NCI-H1417 (cell line): ENCODE results near the gene C12orf75.
"Not testable (repeated sequence)": the region's sequence is repeated elsewhere in the genome, so short reads cannot be mapped to it uniquely, and the experiment has no call there.

Experiments used
- DNase-seq, 3 experiments: peaks; one replicate each; lab custom pipeline; 2025; lab: John Stamatoyannopoulos, UW

C12orf75 gene

DNA sequence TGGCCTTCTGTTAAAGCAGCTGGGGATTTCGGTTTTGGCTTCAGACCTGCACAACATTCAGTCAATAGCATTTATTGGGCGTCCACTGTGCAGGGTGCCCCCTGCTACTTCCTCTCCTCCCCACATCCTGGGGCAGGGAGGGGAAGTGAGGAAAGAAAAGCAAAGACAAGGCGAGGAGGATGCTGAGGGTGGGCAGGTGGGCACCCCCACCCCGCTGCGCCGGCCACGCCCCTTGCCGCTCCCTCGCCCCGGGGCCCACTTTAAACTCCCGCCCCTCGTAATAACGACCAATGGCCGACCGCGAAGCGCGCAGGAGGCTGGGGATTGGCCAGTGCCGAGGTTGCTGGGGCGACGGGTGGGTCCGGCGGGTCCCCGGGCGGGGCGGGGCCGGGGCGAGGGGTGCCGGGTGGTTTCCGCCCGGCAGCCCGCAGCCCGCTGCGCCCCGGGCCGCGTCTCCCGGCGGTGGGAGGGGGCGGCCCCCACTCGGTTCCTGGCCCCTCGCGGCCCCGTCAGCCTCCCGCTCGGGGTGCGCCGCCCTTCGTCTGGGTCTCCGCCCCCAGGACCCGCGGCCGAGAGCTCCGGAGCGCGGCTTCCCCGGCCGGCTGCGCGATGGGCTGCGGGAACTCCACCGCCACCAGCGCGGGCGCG, at the start of gene C12orf75:
Gene C12orf75 (plus strand): TSS at position 409 of the 648 bp plus-strand sequence. CDS start 201 bp downstream, at position 610.
- peak; percentile 92 to 96 (median 94) for DNase-seq

DNA sequence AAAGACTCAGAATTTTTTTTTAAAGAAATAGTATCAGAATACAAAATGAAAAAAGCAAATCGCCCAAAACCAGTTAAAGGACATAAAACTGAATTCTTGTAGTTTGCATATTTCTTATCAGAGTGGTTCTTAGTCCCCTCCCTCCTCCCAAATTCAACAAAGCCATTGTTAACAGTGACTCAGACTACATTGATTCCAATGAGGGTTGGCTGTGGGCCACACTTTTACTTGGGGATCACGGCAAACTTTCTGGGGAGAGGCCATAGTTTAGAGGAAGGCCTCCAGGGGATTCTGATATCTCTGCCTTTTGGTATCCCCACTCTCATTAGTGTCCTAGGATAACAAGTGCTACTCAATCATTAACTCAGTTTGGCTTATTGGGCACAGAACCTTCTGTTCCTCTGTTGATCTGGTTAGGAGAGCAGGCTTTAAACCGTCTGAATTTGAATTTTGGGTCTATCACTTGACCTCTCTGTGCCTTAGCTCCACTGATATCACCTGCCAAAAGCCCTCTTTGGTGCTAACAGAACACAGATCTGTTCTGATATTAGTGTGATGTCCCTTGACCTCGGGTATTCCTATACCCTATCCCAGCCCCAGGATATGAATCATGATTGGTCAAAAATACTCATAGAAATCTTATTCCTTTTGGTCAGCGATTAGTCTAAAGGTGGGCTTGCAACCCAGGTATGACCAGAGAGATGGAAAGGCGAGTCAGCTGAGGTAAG, 49.4 kb upstream of the C12orf75 start:
- DNase-seq, result no peak

DNA sequence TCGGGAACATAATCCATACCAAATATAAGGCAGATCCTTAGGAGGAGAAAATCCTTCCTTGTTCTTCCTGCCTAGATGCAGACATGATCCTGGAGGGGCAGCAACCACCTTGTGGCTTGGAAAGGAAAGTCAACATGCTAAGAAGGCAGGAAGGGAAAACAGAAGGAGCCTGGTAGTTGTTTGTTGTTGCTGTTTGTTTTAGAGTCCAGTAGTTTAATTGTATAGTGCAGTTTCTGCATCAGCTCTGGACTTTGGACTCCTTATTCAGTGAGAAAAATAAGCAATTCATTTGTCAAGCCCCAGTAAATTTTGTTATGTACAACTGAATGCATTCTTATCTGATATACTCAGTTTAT, 48.8 kb upstream of the C12orf75 start:
- DNase-seq, result no peak

DNA sequence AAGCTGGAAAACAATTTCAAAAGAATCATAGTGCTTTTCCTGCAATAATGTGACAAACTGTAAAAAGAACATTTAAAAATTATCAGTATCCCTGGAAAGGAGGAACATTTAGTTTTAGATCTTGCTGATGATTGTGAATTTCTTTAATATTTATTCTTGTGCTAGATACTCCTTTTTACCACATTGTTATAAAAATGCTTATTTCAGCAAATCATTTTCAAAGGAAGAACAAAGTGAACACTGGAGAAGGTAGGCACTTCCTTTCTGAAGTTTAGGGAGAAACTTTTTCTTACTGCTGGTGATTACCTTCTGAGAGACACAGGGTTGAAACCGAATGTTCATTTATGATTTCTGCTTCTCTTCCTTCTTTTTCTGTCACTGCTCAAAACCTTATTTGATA, 45.1 kb upstream of the C12orf75 start:
- DNase-seq, result no peak

DNA sequence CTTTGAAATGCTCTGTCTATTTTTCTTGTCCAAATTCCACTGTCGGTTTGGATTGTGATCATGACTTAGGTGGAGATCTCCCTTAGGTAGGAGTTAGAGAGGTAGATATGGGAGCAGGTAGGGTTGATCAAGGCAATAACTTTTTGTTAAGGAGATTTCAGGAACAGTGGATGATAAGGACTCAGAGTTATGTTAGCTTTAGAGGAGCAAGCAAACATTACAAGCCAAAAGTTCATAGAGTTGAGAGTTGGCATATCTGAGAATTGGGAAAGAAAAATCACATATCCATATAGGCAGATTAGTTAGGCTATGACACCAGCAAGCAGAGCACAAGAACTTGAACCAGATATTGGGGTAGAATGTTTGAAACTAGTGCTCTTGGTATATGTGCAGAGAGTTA, 43.1 kb upstream of the C12orf75 start:
- DNase-seq, result no peak

DNA sequence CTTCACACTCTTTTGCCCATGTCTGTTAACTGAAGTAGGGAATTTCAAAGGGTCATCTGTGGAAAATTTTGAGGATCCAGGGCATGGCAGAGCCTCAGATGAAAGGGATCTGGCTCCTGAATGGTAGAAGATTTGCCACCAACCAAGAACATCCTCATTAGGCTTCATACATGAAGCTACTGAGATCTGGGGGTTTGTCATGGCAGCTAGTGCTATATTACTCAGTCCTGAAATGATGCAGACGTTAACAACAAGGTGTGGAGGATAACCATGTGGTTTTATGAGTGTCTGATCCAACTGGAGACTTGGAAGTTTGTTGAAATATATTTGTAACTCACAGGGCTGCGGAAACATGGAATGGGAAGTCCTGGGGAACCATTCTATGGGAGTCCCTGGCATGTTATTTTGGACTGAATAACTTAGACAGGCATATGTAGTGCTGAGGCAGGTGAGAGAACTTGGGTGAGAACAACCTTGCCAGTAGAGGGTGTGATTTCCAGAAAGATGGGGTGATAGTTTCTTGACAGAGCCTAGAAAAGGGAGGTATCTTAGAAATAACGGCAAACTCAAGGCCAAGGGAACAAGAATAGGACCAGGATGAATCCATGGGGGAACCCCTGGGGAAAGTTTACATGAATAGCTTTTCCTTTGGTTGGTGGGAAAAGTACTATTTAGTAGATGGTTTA, 42.0 kb upstream of the C12orf75 start:
- DNase-seq, result no peak

DNA sequence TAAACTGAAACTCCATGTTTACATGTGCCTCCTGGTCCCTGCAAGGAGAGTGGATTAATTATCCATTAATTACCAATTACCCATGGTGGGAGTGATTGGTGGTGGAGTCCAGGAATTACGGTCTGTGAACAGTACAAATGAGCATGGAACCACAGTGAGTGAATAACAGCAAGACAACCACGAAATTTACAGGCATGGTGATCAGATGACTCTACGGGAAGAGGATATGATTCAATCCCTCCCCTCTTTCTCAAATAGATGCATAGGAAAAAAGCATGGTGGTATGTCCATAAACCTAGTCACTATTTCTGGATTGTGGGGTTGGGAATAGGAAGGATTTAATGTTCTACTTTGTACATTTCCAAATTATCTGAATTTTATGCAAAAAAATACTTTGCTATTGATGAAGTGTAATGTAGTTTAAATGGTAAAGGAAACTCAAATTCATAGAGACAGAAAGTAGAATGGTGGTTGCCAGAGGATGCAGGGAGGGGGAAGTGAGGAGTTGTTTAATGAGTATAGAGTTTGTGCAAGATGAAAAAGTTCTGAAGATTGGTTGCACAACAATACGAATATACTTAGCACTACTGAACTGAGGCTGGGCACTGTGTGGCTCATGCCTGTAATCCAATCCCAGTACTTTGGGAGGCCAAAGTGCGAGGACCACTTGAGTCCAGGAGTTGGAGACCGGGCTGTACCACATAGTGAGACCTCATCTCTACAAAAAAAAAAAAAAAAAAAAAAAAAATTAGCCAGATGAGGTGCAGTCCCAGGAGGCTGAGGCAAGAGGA, 41.2 kb upstream of the C12orf75 start:
- no peak for DNase-seq

DNA sequence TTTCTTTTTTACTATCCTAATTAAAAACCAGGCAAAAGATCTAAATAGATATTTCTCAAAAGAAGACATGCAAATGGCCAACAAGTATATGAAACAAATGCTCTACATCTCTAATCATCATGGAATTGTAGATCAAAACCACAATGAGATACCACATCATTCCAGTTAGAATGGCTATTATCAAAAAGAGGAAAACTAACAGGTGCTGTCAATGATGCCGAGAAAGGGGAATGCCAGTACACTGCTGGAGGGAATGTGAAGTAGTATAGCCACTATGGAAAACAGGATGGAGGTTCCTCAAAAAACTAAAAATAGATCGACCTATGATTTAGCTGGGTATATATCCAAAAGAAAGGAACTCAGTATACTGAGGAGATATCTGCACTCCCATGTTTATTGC, 39.0 kb upstream of the C12orf75 start:
- no peak for DNase-seq

DNA sequence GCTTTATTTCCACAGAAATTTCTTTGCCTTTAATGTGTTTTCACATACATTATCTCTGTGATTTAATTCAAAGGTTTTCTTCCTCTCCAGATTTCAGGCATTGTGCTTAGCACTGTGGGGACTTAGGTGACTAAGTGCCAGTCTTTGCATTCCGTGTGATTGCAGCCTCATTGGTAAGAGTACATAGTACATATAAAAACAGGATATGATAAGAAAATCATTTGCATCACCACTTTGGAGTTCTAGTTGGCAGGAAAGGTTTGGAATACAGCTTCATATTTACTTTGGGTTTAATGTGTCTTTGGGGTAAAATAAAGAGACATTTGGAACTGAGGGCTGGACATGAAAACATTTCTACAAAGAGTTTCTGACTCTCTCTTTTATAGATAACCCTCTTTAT, 37.8 kb upstream of the C12orf75 start:
- no peak for DNase-seq

DNA sequence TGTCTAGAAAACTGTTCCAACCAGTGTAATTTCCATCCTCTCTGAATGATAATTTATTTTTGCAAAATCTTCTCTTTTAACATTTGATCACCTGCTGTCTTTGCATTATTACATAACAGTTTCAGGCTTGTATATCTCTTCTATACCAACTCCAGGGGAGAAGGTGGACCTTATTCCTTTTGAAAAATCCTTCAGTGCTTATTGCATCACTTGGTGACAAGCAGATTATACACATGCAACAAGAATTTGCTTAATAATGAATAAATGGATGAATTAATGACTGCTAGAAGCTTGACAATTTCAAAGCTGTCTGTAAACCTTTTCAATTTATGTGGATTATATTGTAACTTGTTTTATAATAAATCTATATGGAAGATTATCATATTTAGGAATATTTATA, 37.3 kb upstream of the C12orf75 start:
- no peak for DNase-seq

DNA sequence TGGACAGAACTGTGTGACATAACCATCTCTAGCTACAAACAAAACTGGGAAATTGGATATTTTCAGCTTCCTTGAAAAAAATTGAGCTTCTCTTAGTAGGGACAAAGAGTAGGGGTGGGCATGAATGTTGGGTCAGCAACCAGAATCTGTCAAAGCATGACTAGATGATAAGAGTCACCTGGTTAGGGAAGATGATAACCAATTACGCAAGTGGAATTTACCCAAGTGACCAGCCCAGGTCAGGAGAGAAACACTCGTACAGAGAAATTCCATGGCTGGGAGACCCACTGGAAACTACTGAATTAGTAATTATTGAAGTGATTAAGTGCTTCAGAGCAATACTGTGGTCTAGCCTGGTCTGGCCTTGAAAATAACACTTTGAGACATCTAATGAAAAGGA, 36.3 kb upstream of the C12orf75 start:
- DNase-seq, result no peak

DNA sequence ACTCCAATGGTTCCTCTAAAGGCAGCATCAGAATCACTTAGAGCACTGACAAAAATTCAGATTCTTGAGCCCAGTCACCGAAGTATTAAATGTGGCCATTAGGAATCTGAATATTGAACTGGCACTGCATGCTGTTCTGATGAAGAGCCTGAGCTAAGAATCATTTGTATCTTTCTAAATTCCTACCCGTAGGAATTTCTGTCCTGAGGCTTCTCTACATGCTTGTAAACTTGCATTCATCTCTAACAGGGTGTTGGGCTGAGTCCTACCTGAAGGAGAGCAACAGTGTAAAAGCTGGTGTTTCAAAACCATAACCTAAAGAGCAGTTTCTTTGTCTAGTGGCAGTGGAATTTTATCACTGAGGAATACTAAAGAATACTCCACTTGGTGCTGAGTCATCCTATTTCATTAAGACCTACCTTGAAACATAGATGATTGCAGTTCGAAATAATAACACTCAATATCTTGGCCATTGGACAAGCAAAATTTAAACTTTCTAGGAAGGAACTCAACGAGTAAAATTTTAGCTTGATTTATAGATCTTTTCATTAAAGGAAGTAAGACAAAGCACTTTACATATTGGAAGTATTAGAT, 35.5 kb upstream of the C12orf75 start:
- DNase-seq, result no peak

DNA sequence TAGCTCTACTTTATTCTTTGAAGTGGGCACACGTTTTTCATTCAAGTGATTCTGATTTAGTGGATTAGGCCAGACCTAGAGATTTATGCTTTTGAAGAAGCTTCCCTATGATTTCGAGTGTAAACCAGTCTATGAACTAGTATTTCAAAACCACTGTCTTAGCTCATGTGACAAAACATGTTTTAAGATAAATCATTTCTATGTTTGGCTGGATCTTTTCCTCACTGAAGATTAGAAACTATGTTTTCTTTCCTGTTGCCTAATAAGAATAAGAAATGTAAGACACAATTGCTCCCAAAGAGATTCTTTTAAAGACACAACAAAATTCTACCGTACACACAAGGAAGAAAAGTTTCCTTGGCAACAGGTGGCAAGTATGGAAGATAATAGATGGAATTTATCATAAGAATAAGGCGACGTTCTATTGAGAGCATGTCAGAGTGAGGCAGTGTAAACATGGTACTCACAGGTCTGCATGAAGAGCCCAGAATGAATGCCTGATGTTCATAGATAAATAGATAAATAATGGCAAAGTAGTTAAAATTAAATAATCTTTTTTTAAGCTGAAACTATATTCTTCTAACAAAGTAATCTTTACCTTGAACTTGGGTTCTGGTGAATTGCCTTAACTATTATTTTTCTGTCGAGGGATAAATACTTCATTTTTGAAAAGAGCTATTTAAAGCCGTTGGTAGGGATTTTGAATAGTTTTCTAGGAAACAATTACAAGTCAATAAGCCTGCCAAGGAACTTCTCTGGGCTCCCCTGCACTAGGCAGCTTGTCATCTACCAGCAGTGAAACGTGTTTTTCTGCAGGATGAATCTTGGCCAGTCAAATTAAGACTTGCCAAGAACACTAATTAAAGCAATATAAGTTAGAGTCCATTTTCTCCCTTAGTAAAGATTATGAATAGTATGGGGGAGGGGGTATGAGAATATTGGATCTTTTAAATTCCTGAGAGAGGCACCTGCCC, 34.1 kb upstream of the C12orf75 start:
- peak in 2 of 3 experiments; percentile 15 to 44 for DNase-seq

DNA sequence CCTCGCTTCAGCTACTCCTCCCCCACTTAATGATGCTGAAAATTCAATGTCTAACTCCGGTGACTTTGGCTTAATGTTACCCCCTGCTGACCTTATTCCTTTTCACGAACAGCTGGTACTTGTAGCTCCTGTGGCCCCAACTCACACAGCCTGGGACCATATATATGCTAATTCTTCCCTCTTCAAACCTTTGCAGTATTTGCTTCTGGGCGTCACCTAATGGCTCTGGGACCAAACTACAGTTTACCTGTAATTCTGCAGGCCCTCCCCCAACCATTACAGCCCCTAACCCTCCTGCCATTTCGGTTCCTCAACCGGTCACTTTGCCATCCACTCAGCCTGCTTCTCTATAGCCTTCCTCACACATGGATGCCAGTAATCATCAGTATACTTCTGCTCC, 29.6 kb upstream of the C12orf75 start:
- DNase-seq, result peak in 1 of 3 experiments; percentile 22

DNA sequence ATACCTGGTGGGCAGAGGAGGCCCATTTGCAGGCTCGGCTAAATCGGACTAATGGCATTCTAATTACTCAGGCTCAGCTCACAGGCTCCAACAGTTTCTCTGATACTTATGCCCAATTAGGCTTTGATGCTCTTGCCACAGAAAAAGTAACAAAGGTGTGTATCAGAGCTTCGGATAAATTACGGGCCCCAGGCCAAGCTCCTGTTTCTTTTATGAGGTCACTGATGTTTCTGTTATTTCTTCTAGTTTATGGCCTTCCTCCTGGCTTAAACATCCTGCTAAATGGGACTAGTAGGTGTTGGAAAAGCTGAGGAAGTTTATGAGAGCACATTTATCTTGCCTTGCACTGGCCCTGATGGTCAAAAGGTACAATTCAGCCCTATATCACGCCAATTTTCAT, 28.8 kb upstream of the C12orf75 start:
- no peak for DNase-seq

DNA sequence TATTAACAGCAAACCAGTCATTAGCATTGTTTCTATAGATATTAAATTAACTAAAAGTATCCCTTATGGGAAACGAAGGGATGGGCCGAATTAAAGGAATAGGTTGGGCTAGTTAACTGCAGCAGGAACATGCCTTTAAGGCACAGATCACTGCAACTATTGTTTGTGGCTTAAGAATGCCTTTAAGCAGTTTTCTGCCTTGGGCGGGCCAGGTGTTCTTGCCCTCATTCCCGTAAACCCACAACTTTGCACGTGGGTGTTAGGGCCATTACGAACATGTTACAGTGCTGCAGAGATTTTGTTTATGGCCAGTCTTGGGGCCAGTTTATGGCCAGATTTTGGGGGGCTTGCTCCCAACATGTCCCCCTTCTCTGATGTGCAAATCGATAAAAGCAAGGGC, 27.5 kb upstream of the C12orf75 start:
- DNase-seq, result not testable (repeated sequence)

DNA sequence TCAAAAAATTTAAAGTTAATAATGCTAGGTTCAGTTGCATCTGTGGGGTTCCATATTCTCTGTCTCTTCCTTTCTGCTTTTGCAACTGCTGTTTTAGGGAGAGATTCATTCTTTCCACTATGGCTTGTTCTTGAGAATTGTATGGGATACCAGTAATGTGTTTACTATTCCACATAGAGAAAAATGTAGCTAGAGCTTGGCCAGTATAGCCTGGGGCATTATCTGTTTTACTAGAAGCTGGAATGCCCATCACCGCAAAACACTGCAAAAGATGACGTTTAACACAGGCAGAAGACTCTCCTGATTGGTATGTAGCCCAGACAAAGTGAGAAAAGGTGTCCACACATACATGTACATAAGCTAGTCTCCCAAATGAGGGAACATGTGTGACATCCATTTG, 25.9 kb upstream of the C12orf75 start:
- not testable (repeated sequence) for DNase-seq

DNA sequence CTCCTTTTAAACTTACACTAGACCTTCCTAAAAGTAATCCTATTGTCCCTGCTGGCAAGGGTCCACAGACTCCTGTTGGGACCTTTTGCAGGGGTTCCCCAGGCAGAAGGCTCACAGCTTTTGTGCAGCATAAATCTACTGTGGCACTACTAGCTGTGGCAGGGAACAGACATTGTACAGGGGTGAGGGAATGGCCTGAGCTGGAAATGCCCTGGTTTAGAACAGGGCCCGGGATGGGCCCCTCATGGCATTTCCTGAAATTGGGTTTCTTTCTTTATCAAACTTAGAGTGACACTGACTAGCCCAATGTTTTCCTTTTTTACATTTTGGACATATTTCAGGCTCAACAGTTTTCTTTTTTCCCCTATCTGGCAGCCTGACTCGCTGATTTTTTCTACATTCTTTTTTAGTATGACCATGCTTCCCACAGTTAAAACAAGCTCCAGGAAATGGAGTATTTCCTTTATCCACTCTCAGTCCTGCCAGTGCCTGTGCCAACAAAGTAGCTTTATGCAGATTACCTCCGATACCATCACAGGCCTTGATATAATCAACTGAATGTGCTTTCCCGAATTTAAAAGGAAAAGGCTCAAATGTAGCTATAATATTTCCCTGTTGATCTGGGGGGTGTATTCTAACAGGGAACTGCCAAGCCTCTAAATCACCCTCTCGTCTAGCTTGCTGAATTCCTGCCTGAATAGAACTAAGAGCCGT, 22.7 kb upstream of the C12orf75 start:
- not testable (repeated sequence) for DNase-seq

DNA sequence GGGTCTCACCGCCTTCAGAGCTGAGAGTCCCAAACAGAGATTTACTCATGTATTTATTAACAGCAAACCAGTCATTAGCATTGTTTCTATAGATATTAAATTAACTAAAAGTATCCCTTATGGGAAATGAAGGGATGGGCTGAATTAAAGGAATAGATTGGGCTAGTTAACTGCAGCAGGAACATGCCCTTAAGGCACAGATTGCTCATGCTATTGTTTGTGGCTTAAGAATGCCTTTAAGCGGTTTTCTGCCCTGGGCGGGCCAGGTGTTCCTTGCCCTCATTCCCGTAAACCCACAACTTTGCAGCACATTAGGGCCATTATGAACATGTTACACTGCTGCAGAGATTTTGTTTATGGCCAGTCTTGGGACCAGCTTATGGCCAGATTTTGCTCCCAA, 21.7 kb upstream of the C12orf75 start:
- not testable (repeated sequence) for DNase-seq

DNA sequence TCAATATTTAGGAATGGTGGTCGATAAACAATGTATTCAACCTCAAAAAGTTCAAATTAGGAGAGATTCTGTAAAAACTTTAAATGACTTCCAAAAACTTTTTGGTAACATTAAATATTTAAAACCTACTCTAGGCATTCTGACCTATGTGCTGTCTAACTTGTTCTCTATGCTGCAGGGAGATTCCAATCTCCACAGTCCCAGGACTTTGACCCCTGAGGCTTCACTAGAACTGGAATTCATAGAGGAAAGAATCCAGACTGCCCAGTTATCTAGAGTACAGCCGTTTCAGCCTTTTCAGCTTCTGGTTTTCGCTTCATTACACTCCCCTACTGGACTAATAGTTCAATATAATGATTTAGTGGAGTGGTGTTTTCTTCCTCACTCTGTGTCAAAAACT, 21.1 kb upstream of the C12orf75 start:
- DNase-seq, result not testable (repeated sequence)
